ENCODE measurements around the gene SRR.

- no peak for TF ChIP-seq CTCF (conservative IDR thresholded peaks at IDR 0.05)
- no peak for TF ChIP-seq ZFX (IDR thresholded peaks at IDR 0.05)
These were observed 40.8 kb downstream of the SRR start for GRCh38 chr17:2344528-2344927.
